GM12891 (cell line): ENCODE measurements around the gene GPR180.

Experiments
- DNase-seq: peaks from one replicate; pipeline ENCODE4 v3.0.0; 2011; ENCODE audit warnings: low spot score; ENCODE audit not compliant: insufficient read length
- FAIRE-seq: peaks from 2 replicates; lab custom pipeline; 2011; peaks lifted over from hg19 to GRCh38; lab: Jason Lieb, UNC
- PAX5 ChIP-seq: IDR thresholded peaks from 2 replicates; pipeline ENCODE4 v1.6.1; 2011; ENCODE audit warnings: low read length, moderate library complexity, mild to moderate bottlenecking; ENCODE audit not compliant: insufficient read depth, severe bottlenecking
- POLR2A ChIP-seq: IDR thresholded peaks from 2 replicates; pipeline ENCODE4 v1.6.1; 2011; ENCODE audit warnings: low read depth, low read length, control low read depth
- POLR2AphosphoS5 ChIP-seq: IDR thresholded peaks from 2 replicates; pipeline ENCODE4 v1.6.1; 2011; ENCODE audit warnings: low read depth, low read length, control low read depth
- POU2F2 ChIP-seq: IDR thresholded peaks from 2 replicates; pipeline ENCODE4 v1.6.1; 2011; ENCODE audit warnings: low read depth, mild to moderate bottlenecking, control low read depth, low read length, moderate library complexity
- SPI1 ChIP-seq: IDR thresholded peaks from 2 replicates; pipeline ENCODE4 v1.6.1; 2011; ENCODE audit warnings: low read depth, low read length, control low read depth
- TAF1 ChIP-seq: IDR thresholded peaks from 2 replicates; pipeline ENCODE4 v1.6.1; 2011; ENCODE audit warnings: low read depth, low read length, control low read depth

The GPR180 gene

GRCh38 chr13:94561126-94561525 is 40.5 kb upstream of the GPR180 start:
- no peak for TF ChIP-seq PAX5
- TF ChIP-seq TAF1 = no peak
- TF ChIP-seq SPI1 = no peak
- no peak for TF ChIP-seq POLR2A
- no peak for TF ChIP-seq POLR2AphosphoS5
- TF ChIP-seq POU2F2 = no peak
- DNase-seq (no peak), FAIRE-seq (no peak)

DNA sequence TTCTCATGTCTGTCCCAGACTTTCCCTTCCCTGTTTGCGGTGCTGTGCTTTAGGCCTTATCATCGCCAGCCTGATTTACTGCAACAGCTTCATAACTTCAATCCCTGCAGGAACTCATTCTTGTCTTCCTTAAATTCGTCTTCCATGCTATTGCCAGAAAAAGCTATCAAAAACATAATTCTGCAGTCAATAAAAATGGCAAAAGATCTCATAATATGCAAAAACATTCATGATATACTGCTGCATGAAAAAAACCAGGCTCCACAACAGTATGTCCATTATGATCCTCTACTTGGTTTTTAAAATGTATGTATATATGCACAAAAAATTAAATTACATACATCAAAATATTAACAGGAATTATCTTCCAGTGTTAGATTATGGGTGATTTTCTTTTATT is 34.1 kb upstream of the GPR180 start:
- no peak for FAIRE-seq

DNA sequence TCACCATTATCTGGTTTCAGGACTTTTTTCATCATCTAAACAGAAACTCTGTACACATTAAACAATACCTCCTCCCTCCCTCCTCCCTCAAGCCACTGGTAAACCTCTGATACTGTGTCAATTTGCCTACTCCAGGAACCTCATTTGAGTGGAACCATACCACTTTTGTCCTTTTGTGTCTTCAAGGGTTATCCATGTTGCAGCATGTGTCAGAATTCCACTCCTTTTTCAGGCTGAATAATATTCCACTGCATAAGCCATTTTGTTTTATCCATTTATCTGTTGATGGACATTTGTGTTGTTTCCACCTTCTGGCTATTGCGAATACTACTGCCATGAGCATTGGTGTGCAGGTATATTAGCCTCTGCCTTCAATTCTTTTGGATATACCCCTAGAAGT is 33.2 kb upstream of the GPR180 start:
- FAIRE-seq = no peak
- no peak for TF ChIP-seq PAX5
- no peak for TF ChIP-seq POLR2A
- no peak for TF ChIP-seq POLR2AphosphoS5
- no peak for TF ChIP-seq SPI1
- TF ChIP-seq TAF1 = no peak
- TF ChIP-seq POU2F2 = no peak
- DNase-seq = no peak

More for the DNA sequence above, 34.1 kb upstream of the GPR180 start:
- no peak for DNase-seq
- no peak for TF ChIP-seq TAF1
- TF ChIP-seq SPI1 = no peak
- TF ChIP-seq POLR2AphosphoS5 = no peak
- TF ChIP-seq POU2F2 = no peak

GRCh38 chr13:94569615-94570014 is 32.0 kb upstream of the GPR180 start:
- FAIRE-seq = no peak
- no peak for TF ChIP-seq PAX5
- TF ChIP-seq POU2F2 = no peak
- no peak for TF ChIP-seq TAF1
- no peak for TF ChIP-seq SPI1
- TF ChIP-seq POLR2A = no peak
- TF ChIP-seq POLR2AphosphoS5 = no peak
- DNase-seq = no peak

DNA sequence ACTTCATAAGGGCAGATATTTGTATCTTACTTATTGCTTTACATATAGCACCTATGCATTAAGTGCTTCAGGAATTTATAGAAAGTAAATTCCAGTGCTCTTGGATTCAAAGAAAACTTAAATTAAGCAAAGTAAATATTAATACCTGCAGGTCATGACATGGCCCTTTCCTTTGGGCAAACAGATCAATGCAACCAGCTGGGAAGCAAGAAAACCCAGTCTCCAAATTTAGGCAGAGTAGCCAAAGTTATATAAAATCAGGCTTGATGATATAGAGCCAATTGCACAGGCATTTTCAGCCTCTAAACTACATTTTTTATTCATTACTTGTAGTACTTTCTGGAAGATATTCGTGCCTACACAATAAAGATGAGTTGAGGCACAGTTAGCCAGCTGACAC is 22.6 kb upstream of the GPR180 start:
- DNase-seq (no peak), FAIRE-seq (peak; percentile 23)
- TF ChIP-seq POU2F2 (no peak), TAF1 (no peak), PAX5 (no peak), POLR2A (no peak), SPI1 (no peak), POLR2AphosphoS5 (no peak)

DNA sequence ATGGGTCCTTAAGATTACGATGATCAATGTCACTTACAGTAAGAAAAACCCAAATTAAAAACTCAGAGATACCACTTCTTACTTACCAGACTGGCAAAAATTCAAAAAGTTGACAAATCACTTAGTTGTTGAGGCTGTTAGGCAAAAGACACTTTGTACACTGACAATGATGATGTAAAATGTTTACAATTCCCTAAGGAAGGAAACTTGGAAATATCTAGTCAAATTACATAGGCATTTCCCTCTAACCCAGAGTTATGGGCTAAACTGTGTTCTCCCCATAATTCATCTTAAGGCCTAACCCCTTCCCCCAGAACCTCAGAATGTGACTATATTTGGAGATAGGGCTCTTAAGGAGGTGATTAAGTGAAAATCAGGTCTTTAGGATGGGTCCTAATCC is 17.7 kb upstream of the GPR180 start:
- peak; percentile 75 for FAIRE-seq
- DNase-seq = no peak
- TF ChIP-seq SPI1 (no peak), PAX5 (no peak), POLR2A (no peak), POU2F2 (no peak)

DNA sequence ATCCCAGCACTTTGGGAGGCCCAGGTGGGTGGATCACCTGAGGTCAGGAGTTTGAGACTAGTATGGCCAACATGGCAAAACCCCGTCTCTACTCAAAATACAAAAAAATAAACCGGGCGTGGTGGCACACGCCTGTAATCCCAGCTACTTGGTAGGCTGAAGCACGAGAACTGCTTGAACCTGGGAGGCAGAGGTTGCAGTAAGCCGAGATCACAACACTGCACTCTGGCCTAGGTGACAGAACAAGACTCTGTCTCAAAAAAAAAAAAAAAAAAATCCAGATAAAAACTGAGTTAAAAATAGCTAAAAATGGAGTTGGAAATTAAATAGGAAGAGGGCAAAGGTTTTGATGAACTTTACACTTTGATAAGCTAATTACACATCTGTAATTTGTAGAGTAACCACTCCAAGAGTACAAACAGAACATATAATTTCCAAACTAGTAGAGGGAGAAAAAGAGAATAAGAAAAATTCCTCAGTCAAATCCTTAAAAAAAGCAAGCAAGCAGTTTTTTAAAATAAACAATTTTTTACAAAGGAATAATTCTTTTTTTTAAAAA is 16.0 kb upstream of the GPR180 start:
- FAIRE-seq (no peak), DNase-seq (no peak)
- TF ChIP-seq SPI1 (no peak), POU2F2 (no peak), POLR2A (no peak), PAX5 (no peak), POLR2AphosphoS5 (no peak), TAF1 (no peak)

GRCh38 chr13:94586371-94586770 is 15.3 kb upstream of the GPR180 start:
- DNase-seq (no peak), FAIRE-seq (no peak)
- TF ChIP-seq SPI1 (no peak), POLR2A (no peak), POU2F2 (no peak), PAX5 (no peak), POLR2AphosphoS5 (no peak), TAF1 (no peak)

- FAIRE-seq (no peak), DNase-seq (no peak)
- TF ChIP-seq SPI1 = no peak
- no peak for TF ChIP-seq POLR2A
- TF ChIP-seq POU2F2 = no peak
Observed at GRCh38 chr13:94588541-94588940, 13.1 kb upstream of the GPR180 start.

DNA sequence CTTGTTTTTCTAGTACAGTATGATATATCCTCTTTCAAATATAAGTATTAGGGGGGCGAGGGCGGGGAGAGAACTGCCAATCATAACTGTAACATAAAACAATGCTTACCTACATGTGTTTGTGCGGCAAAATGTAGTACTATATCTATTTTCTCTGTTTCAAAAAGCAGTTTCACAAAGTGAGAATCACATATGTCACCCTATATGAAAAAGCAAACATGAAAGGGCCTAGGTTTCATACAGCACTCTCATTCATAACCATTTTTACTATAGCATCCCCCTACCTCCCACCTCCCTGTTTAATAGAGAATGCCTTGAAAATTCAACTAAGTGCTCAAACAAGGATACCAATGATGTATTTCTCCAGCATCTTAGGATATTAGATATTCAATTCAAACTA is 10.9 kb upstream of the GPR180 start:
- DNase-seq (no peak), FAIRE-seq (no peak)
- no peak for TF ChIP-seq POLR2A
- TF ChIP-seq TAF1 = no peak
- TF ChIP-seq PAX5 = no peak
- TF ChIP-seq SPI1 = no peak

- FAIRE-seq = peak; percentile 84
- DNase-seq = no peak
- no peak for TF ChIP-seq TAF1
- no peak for TF ChIP-seq SPI1
- TF ChIP-seq POLR2AphosphoS5 = no peak
- no peak for TF ChIP-seq PAX5
- no peak for TF ChIP-seq POLR2A
- no peak for TF ChIP-seq POU2F2
Observed at GRCh38 chr13:94595001-94595949, 6.4 kb upstream of the GPR180 start.
